CD14-positive monocyte (primary cell): ENCODE measurements around the gene LBHD2. TPM values are rescaled to one million over a fixed set of nuclear protein-coding genes. Genes with fewer than 3 reads are reported as not detected.
A peak's percentile ranks its signal among the peaks of the same experiment; 100 is the strongest.

ENCODE experiments used
- DNase-seq, 3 donors: peaks; one replicate each; pipeline ENCODE4 v3.0.0-alpha.2; 2011 to 2022
- H2AFZ ChIP-seq: 2 replicates; pipeline ENCODE4 v1.6.0; 2012; ENCODE audit warnings: mild to moderate bottlenecking, low read depth, low read length, inconsistent platforms; ENCODE audit not compliant: insufficient read depth, poor library complexity, severe bottlenecking
- H3K27ac ChIP-seq, 2 donors: 1 replicate in 1 of 2; 2 replicates in 1 of 2; pipeline ENCODE4 v1.5.1; 2012 to 2013; ENCODE audit warnings: low read length in 2 of 2, control low read depth in 1 of 2, inconsistent platforms in 1 of 2, low read depth in 1 of 2, mild to moderate bottlenecking in 1 of 2
- H3K27me3 ChIP-seq, 2 donors: one replicate each; pipeline versions ENCODE4 v1.6.0 to v1.6.1; 2011 to 2013; ENCODE audit warnings: low read length in 2 of 2; ENCODE audit not compliant: control insufficient read depth in 2 of 2, insufficient read depth in 2 of 2
- H3K36me3 ChIP-seq, 2 donors: replicated peaks in 1 of 2; 1 replicate in 1 of 2; 2 replicates in 1 of 2; pipeline versions ENCODE4 v1.5.1 to v1.6.1; 2012 to 2013; ENCODE audit warnings: low read length in 2 of 2, control low read depth in 1 of 2, inconsistent platforms in 1 of 2, mild to moderate bottlenecking in 1 of 2; ENCODE audit not compliant: insufficient read depth in 2 of 2, control insufficient read depth in 1 of 2
- H3K4me1 ChIP-seq, 2 donors: 1 replicate in 1 of 2; 2 replicates in 1 of 2; pipeline versions ENCODE4 v1.5.1 to v1.6.1; 2012 to 2013; ENCODE audit warnings: low read length in 2 of 2, control low read depth in 1 of 2, inconsistent platforms in 1 of 2, mild to moderate bottlenecking in 1 of 2, moderate library complexity in 1 of 2; ENCODE audit not compliant: insufficient read depth in 2 of 2, control insufficient read depth in 1 of 2
- H3K4me2 ChIP-seq: replicated peaks from 2 replicates; pipeline ENCODE3; 2012; ENCODE audit warnings: low read length, moderate library complexity, mild to moderate bottlenecking; ENCODE audit not compliant: poor library complexity, severe bottlenecking; ENCODE audit errors: extremely low read depth
- H3K4me3 ChIP-seq, 3 experiments: fragments of 200-600 bp in 1 of 3; sonication (generic) in 1 of 3; replicated peaks in 1 of 3; 1 replicate in 2 of 3; 2 replicates in 1 of 3; pipeline ENCODE4 v1.5.1; 2011 to 2013; ENCODE audit warnings: low read length in 3 of 3, mild to moderate bottlenecking in 3 of 3, control low read depth in 2 of 3, low read depth in 2 of 3, inconsistent platforms in 1 of 3, moderate library complexity in 1 of 3
- H3K79me2 ChIP-seq: 2 replicates; pipeline ENCODE4 v1.6.0; 2012; ENCODE audit warnings: mild to moderate bottlenecking, control low read depth, inconsistent platforms, low read length, moderate library complexity; ENCODE audit not compliant: insufficient read depth
- H3K9ac ChIP-seq: 2 replicates; pipeline ENCODE4 v1.6.0; 2017; ENCODE audit warnings: low read length, mild to moderate bottlenecking; ENCODE audit not compliant: insufficient read depth, poor library complexity, severe bottlenecking
- H3K9me3 ChIP-seq, 2 donors: replicated peaks in 1 of 2; 1 replicate in 1 of 2; 2 replicates in 1 of 2; pipeline versions ENCODE4 v1.5.1 to v1.6.1; 2012 to 2013; ENCODE audit warnings: low read length in 2 of 2, control low read depth in 1 of 2; ENCODE audit not compliant: control insufficient read depth in 1 of 2, insufficient read depth in 1 of 2
- H4K20me1 ChIP-seq: 2 replicates; pipeline ENCODE4 v1.6.0; 2012; ENCODE audit warnings: mild to moderate bottlenecking, low read length, control low read depth, moderate library complexity; ENCODE audit not compliant: insufficient read depth
- H3K27ac Mint-ChIP-seq, 7 donors: one replicate each; pipeline ENCODE4 v1.8.0; 2020; ENCODE audit warnings: mild to moderate bottlenecking in 7 of 7, mixed read lengths in 7 of 7, moderate library complexity in 6 of 7, inconsistent platforms in 2 of 7
- H3K27me3 Mint-ChIP-seq, 3 donors: one replicate each; pipeline ENCODE4 v1.8.0; 2021 to 2022; ENCODE audit warnings: low read depth in 3 of 3, mild to moderate bottlenecking in 3 of 3, mixed read lengths in 3 of 3, moderate library complexity in 3 of 3, inconsistent platforms in 1 of 3
- H3K36me3 Mint-ChIP-seq, 2 donors: one replicate each; pipeline ENCODE4 v1.8.0; 2020; ENCODE audit warnings: mixed read lengths in 2 of 2, inconsistent platforms in 1 of 2, mild to moderate bottlenecking in 1 of 2
- H3K4me1 Mint-ChIP-seq: one replicate; pipeline ENCODE4 v1.8.0; 2020; ENCODE audit warnings: mild to moderate bottlenecking, mixed read lengths
- H3K4me3 Mint-ChIP-seq, 2 donors: one replicate each; pipeline ENCODE4 v1.8.0; 2020; ENCODE audit warnings: mild to moderate bottlenecking in 2 of 2, mixed read lengths in 2 of 2, moderate library complexity in 1 of 2
- H3K9me3 Mint-ChIP-seq, 7 donors: one replicate each; pipeline ENCODE4 v1.8.0; 2020 to 2022; ENCODE audit warnings: mixed read lengths in 7 of 7, mild to moderate bottlenecking in 6 of 7, moderate library complexity in 6 of 7, inconsistent platforms in 2 of 7
- WGBS: methylation state at CpG from one replicate; pipeline ENCODE4 v1.1.5; 2013; ENCODE audit warnings: missing lambda C conversion rate; ENCODE audit not compliant: insufficient coverage; 5-methylcytosine and 5-hydroxymethylcytosine counted together
- intact Hi-C, 2 donors: fragments of 100-400 bp; cut with micrococcal nuclease; formaldehyde crosslinking; loops; one replicate each; pipeline versions ENCODE4 v1.15.0 to v1.15.1; 2023
- polyA plus RNA-seq, 3 donors: library from polyadenylated mRNA; depleted of rRNA in 1 of 3; unstranded in 2 of 3; stranded (reverse) in 1 of 3; fragments of 300-500 nt in 2 of 3; fragments of >200 nt in 1 of 3; fragmentation: Illumina TruSeq in 2 of 3; gene quantifications; 1 replicate in 2 of 3; 2 replicates in 1 of 3; pipeline ENCODE4 v1.2.3, GENCODE V29; 2012 to 2021
- TF ChIP-seq, protein P1 (sequence below): fragments of 200-600 bp; IDR thresholded peaks from one replicate; pipeline ENCODE4 v1.8.0; 2022; ENCODE audit warnings: antibody characterized with exemption, mild to moderate bottlenecking

Gene LBHD2
- polyA plus RNA-seq, 3 donors: not detected

DNA sequence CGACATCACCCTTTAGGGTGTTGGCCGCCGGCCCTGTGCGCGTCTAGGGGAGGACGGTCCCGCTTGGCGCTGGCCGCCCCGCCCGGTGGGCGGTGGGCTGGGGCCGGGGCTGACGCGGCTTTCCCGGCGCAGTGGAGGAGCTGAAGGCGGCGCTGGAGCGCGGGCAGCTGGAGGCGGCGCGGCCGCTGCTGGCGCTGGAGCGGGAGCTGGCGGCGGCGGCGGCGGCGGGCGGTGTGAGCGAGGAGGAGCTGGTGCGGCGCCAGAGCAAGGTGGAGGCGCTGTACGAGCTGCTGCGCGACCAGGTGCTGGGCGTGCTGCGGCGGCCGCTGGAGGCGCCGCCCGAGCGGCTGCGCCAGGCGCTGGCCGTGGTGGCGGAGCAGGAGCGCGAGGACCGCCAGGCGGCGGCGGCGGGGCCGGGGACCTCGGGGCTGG, 42.9 kb downstream of the LBHD2 start:
- H2AFZ ChIP-seq: no peak overlapping the region
- peaks cover 47 to 63% of the 10 kb centered on the region in 2 donors for H3K4me1 ChIP-seq
- H3K27me3 ChIP-seq: no peaks in the 10 kb centered on the region
- H3K27me3 Mint-ChIP-seq: peaks cover 0 to 1% (median 0%) of the 10 kb centered on the region in 3 donors
- H3K27ac Mint-ChIP-seq: no peak overlapping the region
- intact Hi-C loops: no loop called here
- WGBS: 79% methylated on average over 51 of the region's 62 CpGs
- peaks cover 64 to 68% of the 10 kb centered on the region in 2 donors for H3K36me3 ChIP-seq
- H3K4me3 Mint-ChIP-seq: peak overlapping the region in 1 of 2 donors; percentile 34
- no peak overlapping the region for H3K9ac ChIP-seq
- H4K20me1 ChIP-seq: peaks cover 83% of the 10 kb centered on the region
- H3K36me3 Mint-ChIP-seq: peaks cover 59 to 73% of the 10 kb centered on the region in 2 donors
- H3K79me2 ChIP-seq: peaks cover 89% of the 10 kb centered on the region
- TF ChIP-seq, protein P1, sequence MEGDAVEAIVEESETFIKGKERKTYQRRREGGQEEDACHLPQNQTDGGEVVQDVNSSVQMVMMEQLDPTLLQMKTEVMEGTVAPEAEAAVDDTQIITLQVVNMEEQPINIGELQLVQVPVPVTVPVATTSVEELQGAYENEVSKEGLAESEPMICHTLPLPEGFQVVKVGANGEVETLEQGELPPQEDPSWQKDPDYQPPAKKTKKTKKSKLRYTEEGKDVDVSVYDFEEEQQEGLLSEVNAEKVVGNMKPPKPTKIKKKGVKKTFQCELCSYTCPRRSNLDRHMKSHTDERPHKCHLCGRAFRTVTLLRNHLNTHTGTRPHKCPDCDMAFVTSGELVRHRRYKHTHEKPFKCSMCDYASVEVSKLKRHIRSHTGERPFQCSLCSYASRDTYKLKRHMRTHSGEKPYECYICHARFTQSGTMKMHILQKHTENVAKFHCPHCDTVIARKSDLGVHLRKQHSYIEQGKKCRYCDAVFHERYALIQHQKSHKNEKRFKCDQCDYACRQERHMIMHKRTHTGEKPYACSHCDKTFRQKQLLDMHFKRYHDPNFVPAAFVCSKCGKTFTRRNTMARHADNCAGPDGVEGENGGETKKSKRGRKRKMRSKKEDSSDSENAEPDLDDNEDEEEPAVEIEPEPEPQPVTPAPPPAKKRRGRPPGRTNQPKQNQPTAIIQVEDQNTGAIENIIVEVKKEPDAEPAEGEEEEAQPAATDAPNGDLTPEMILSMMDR: no peak
- H3K9me3 Mint-ChIP-seq: peaks cover 0 to 2% (median 0%) of the 10 kb centered on the region in 7 donors
- no peaks in the 10 kb centered on the region for H3K9me3 ChIP-seq
- no peak overlapping the region for H3K27ac ChIP-seq
- peak overlapping the region; percentile 84 for H3K4me2 ChIP-seq
- peak overlapping the region in 2 of 3 experiments; percentile 13 to 95 for H3K4me3 ChIP-seq
- no peak for DNase-seq
- H3K4me1 Mint-ChIP-seq: peaks cover 40% of the 10 kb centered on the region

DNA sequence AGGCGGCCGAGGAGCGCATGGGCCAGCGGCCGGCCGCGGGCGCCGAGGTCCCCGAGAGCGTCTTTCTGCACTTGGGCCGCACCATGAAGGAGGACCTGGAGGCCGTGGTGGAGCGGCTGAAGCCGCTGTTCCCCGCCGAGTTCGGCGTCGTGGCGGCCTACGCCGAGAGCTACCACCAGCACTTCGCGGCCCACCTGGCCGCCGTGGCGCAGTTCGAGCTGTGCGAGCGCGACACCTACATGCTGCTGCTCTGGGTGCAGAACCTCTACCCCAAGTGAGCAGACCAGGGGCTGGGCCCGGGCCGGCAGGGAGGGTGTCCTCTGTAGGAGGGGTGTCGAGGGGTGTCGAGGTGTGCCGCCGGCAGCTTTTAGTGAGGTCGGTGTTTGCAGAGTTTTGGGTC, 43.3 kb downstream of the LBHD2 start:
- 97% methylated on average over 21 of the region's 39 CpGs for WGBS
- no peaks in the 10 kb centered on the region for H3K9me3 ChIP-seq
- no peak overlapping the region for H3K4me3 Mint-ChIP-seq
- no peak overlapping the region for H3K27ac Mint-ChIP-seq
- H3K4me3 ChIP-seq: peak overlapping the region in 1 of 3 experiments; percentile 44
- peaks cover 36% of the 10 kb centered on the region for H3K4me1 Mint-ChIP-seq
- H3K4me2 ChIP-seq: peak overlapping the region; percentile 34
- TF ChIP-seq, protein P1: no peak
- no peak for DNase-seq
- H3K27me3 ChIP-seq: no peaks in the 10 kb centered on the region
- H2AFZ ChIP-seq: no peak overlapping the region
- peaks cover 42 to 58% of the 10 kb centered on the region in 2 donors for H3K4me1 ChIP-seq
- peaks cover 68 to 73% of the 10 kb centered on the region in 2 donors for H3K36me3 ChIP-seq
- no peak overlapping the region for H3K9ac ChIP-seq
- peaks cover 0 to 2% (median 0%) of the 10 kb centered on the region in 7 donors for H3K9me3 Mint-ChIP-seq
- intact Hi-C loops: no loop called here
- H3K79me2 ChIP-seq: peaks cover 89% of the 10 kb centered on the region
- peaks cover 88% of the 10 kb centered on the region for H4K20me1 ChIP-seq
- peak overlapping the region in 1 of 2 donors; percentile 14 for H3K27ac ChIP-seq
- peaks cover 63 to 78% of the 10 kb centered on the region in 2 donors for H3K36me3 Mint-ChIP-seq
- peaks cover 0 to 1% (median 0%) of the 10 kb centered on the region in 3 donors for H3K27me3 Mint-ChIP-seq
